Fibroblast of upper back skin (primary cell): ENCODE data around the gene SLC25A39.

ENCODE experiments used
- DNase-seq: peaks from one replicate; pipeline ENCODE4 v3.0.0-alpha.2; 2013

SLC25A39 gene

GRCh38 chr17:44311562-44312181 is 13.0 kb downstream of the SLC25A39 start:
- no peak for DNase-seq

GRCh38 chr17:44310609-44311376 is 13.8 kb downstream of the SLC25A39 start:
- DNase-seq: no peak

GRCh38 chr17:44310188-44310587 is 14.4 kb downstream of the SLC25A39 start:
- DNase-seq: no peak

GRCh38 chr17:44309472-44309871 is 15.2 kb downstream of the SLC25A39 start:
- DNase-seq: no peak

GRCh38 chr17:44308865-44309264 is 15.8 kb downstream of the SLC25A39 start:
- DNase-seq: no peak

GRCh38 chr17:44308320-44308818 is 16.3 kb downstream of the SLC25A39 start, which contains the start of gene RUNDC3A:
Gene RUNDC3A, plus strand, starts transcription at chr17:44308601. Its CDS starts 232 bp downstream, at chr17:44308833.
- peak; percentile 73 for DNase-seq

- no peak for DNase-seq
These were observed 17.0 kb downstream of the SLC25A39 start for GRCh38 chr17:44307387-44308186.

GRCh38 chr17:44304651-44305050 is 20.0 kb downstream of the SLC25A39 start:
- DNase-seq: no peak

- DNase-seq: no peak
These were observed 26.6 kb downstream of the SLC25A39 start for GRCh38 chr17:44297975-44298374.

- DNase-seq: no peak
These were observed 31.0 kb downstream of the SLC25A39 start for GRCh38 chr17:44293509-44294226.

- DNase-seq: no peak
These were observed 37.0 kb downstream of the SLC25A39 start for GRCh38 chr17:44287651-44288050.

GRCh38 chr17:44284024-44284400 is 40.6 kb downstream of the SLC25A39 start:
- no peak for DNase-seq

GRCh38 chr17:44283344-44284023 is 41.1 kb downstream of the SLC25A39 start:
- DNase-seq: no peak

- no peak for DNase-seq
These were observed 42.4 kb downstream of the SLC25A39 start for GRCh38 chr17:44282264-44282663.

GRCh38 chr17:44281570-44281969 is 43.1 kb downstream of the SLC25A39 start:
- DNase-seq: no peak

- DNase-seq: no peak
These were observed 44.2 kb downstream of the SLC25A39 start for GRCh38 chr17:44280392-44280937.

- peak; percentile 71 for DNase-seq
These were observed 44.8 kb downstream of the SLC25A39 start for GRCh38 chr17:44279666-44280391.

- DNase-seq: no peak
These were observed 45.3 kb downstream of the SLC25A39 start for GRCh38 chr17:44279346-44279665.

- no peak for DNase-seq
These were observed 46.6 kb downstream of the SLC25A39 start for GRCh38 chr17:44277976-44278375.

GRCh38 chr17:44273607-44274006 is 51.0 kb downstream of the SLC25A39 start:
- no peak for DNase-seq

GRCh38 chr17:44272954-44273353 is 51.7 kb downstream of the SLC25A39 start:
- DNase-seq: no peak
